Measurements from ENCODE around the gene JAK1. TPM values are rescaled to one million over a fixed set of nuclear protein-coding genes. Genes with fewer than 3 reads are reported as not detected.

Gene JAK1
- total and polyA plus RNA-seq, 2 donors (not counting 3 experiments of a cell fraction or from before 2014, with no cell fraction given): 68.8 to 177 TPM

DNA sequence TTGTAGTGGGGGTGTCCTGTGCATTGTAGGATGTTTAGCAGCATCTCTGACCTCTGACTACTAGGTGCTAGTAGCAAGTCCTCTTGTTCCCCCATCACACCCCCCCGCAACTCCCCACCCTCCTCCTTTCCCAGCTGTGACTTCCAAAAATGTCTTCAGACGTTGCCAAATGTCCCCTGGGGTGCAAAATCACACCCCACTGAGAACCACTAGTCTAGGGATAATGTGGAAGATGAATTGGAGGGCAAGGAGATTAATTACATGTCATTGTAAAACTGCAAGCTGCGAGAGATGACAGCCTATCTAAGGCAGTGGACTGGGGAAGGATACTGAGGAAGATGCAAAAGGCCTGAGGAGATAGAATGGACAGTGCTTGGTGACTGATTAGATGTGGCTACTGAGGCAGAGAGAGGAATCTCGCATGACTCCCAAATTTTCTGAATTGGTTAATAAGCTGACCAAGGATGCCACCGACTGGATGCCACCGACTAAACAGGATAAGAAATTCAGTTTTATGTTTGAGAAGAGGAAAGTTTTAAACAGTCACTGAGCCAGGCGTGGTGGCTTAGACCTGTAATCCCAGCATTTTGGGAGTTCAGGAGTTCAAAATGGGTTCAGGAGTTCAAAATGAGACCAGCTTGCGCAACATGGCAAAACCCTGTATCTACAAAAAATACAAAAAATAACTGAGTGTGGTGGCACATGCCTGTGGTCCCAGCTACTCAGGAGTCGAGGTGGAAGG is 3.1 kb upstream of the JAK1 start:
- dilution Hi-C loops (cut with MboI; ENCODE audit: extremely low pct_ligation_motif_present, low sequenced_read_pairs): no loop called here
- H3K27me3 ChIP-seq (ENCODE audit: control insufficient read depth in 2 of 2, insufficient read depth in 2 of 2, low read length in 2 of 2): no peaks in the 10 kb centered on the region
- H3K27ac ChIP-seq (ENCODE audit: insufficient read depth, low read depth, low read length): no peak overlapping the region
- BruUV-seq (replicated peaks): no TSS peak
- no peak overlapping the region for H3K4me3 ChIP-seq (replicated peaks in 1 of 3; ENCODE audit: insufficient read depth in 1 of 3, low read depth in 1 of 3, low read length in 3 of 3)
- no peak overlapping the region for H3K4me2 ChIP-seq (ENCODE audit: insufficient read depth, low read length)
- FAIRE-seq (no peak), DNase-seq (ENCODE audit: low read depth, low spot score) (no peak)
- H4K20me1 ChIP-seq (replicated peaks; ENCODE audit: control insufficient read depth, extremely low read depth, insufficient read depth, low read length): no peaks in the 10 kb centered on the region
- H3K9me3 ChIP-seq (replicated peaks; ENCODE audit: control insufficient read depth, insufficient read depth, low read length): no peaks in the 10 kb centered on the region
- H3K79me2 ChIP-seq (ENCODE audit: control insufficient read depth, insufficient read depth, low read length): peaks cover 18% of the 10 kb centered on the region
- no peak overlapping the region for H3K9ac ChIP-seq (replicated peaks; ENCODE audit: extremely low read depth, insufficient read depth, low read length)
- no peaks in the 10 kb centered on the region for H3K9me1 ChIP-seq (replicated peaks; ENCODE audit: control insufficient read depth, extremely low read depth, insufficient read depth, low read length)
- H2AFZ ChIP-seq (ENCODE audit: low read depth, low read length): no peak overlapping the region
- ChIA-PET CTCF (no interaction called here), POLR2A (no interaction called here)
- TF ChIP-seq FOS (IDR thresholded peaks at IDR 0.05; ENCODE audit: borderline replicate concordance, insufficient read depth, low read length): no peak
- TF ChIP-seq POLR2AphosphoS5 (IDR thresholded peaks at IDR 0.05; ENCODE audit: insufficient read depth, low read depth, low read length): no peak
- TF ChIP-seq, protein P1, sequence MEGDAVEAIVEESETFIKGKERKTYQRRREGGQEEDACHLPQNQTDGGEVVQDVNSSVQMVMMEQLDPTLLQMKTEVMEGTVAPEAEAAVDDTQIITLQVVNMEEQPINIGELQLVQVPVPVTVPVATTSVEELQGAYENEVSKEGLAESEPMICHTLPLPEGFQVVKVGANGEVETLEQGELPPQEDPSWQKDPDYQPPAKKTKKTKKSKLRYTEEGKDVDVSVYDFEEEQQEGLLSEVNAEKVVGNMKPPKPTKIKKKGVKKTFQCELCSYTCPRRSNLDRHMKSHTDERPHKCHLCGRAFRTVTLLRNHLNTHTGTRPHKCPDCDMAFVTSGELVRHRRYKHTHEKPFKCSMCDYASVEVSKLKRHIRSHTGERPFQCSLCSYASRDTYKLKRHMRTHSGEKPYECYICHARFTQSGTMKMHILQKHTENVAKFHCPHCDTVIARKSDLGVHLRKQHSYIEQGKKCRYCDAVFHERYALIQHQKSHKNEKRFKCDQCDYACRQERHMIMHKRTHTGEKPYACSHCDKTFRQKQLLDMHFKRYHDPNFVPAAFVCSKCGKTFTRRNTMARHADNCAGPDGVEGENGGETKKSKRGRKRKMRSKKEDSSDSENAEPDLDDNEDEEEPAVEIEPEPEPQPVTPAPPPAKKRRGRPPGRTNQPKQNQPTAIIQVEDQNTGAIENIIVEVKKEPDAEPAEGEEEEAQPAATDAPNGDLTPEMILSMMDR (IDR thresholded peaks at IDR 0.05; ENCODE audit: extremely low read depth in 1 of 2, insufficient read depth in 1 of 2, low read depth in 1 of 2, low read length in 2 of 2): no peak
- no peak for TF ChIP-seq MYC (IDR thresholded peaks at IDR 0.05; ENCODE audit: low read depth, low read length)
- no peak for TF ChIP-seq POLR2A (IDR thresholded peaks at IDR 0.05; ENCODE audit: low read depth, low read length)
- no peak for TF ChIP-seq JUN (IDR thresholded peaks at IDR 0.05; ENCODE audit: borderline replicate concordance, insufficient read depth, insufficient read length, low read depth)
- TF ChIP-seq GATA2 (IDR thresholded peaks at IDR 0.05; ENCODE audit: insufficient read depth, insufficient read length, low read depth, low read length): no peak
- TF ChIP-seq EZH2 (IDR thresholded peaks at IDR 0.05; ENCODE audit: borderline replicate concordance, low read depth, low read length, severe bottlenecking): no peak
- no peak for TF ChIP-seq MAX (IDR thresholded peaks at IDR 0.05; ENCODE audit: insufficient read depth, insufficient read length)
- intact Hi-C loops (cut with micrococcal nuclease): loop anchor here (5.0 to 10.0 kb wide), 2 partner anchors 282 to 705 kb away; no protein-coding TSS in a partner anchor
- H3K4me1 ChIP-seq (ENCODE audit: control insufficient read depth, extremely low read depth, insufficient read depth, low read length): peaks cover 13% of the 10 kb centered on the region
- H3K36me3 ChIP-seq (ENCODE audit: control insufficient read depth in 2 of 2, extremely low read depth in 1 of 2, insufficient read depth in 2 of 2, low read length in 2 of 2): no peaks in the 10 kb centered on the region

Measured in endothelial cell of umbilical vein (primary cell).